Adrenal gland (tissue), 12 donors: ENCODE measurements around the gene FYN. TPM values are rescaled to one million over a fixed set of nuclear protein-coding genes. Genes with fewer than 3 reads are reported as not detected.

ENCODE experiments used
- DNase-seq, 7 donors: peaks; one replicate each; pipeline ENCODE4 v3.0.0-alpha.2; 2019 to 2020
- H3K27ac ChIP-seq, 5 donors: fragments of 200-600 bp; sonication (generic) in 4 of 5; 1 replicate in 3 of 5; 2 replicates in 2 of 5; pipeline versions ENCODE4 v1.5.1 to v1.8.0; 2016 to 2020; ENCODE audit warnings: mild to moderate bottlenecking in 1 of 5
- H3K27me3 ChIP-seq: fragments of 200-600 bp; 2 replicates; pipeline ENCODE4 v1.8.0; 2021
- H3K36me3 ChIP-seq, 2 donors: fragments of 200-600 bp; replicated peaks in 1 of 2; 1 replicate in 1 of 2; 2 replicates in 1 of 2; pipeline versions ENCODE4 v1.5.1 to v1.8.0; 2018 to 2022
- H3K4me1 ChIP-seq, 2 donors: fragments of 200-600 bp; replicated peaks in 1 of 2; 1 replicate in 1 of 2; 2 replicates in 1 of 2; pipeline versions ENCODE4 v1.5.1 to v1.8.0; 2018 to 2021
- H3K4me3 ChIP-seq, 4 donors: fragments of 200-600 bp; sonication (generic) in 3 of 4; one replicate each; pipeline ENCODE4 v1.5.1; 2016 to 2018
- H3K9me3 ChIP-seq, 3 donors: fragments of 200-600 bp; sonication (generic) in 1 of 3; replicated peaks in 1 of 3; 1 replicate in 2 of 3; 2 replicates in 1 of 3; pipeline versions ENCODE4 v1.5.1 to v1.8.0; 2016 to 2021
- CTCF ChIP-seq, 6 experiments: fragments of 450-650 bp in 4 of 6; fragments of 200-600 bp in 2 of 6; sonication (generic) in 1 of 6; IDR thresholded peaks; 1 replicate in 5 of 6; 2 replicates in 1 of 6; pipeline versions ENCODE4 v1.5.1 to v1.8.0; 2016 to 2021; ENCODE audit warnings: antibody characterized with exemption in 6 of 6, mild to moderate bottlenecking in 2 of 6, moderate library complexity in 1 of 6
- POLR2A ChIP-seq, 2 donors: fragments of 450-650 bp; IDR thresholded peaks; one replicate each; pipeline ENCODE4 v1.6.1; 2017; ENCODE audit warnings: antibody characterized with exemption in 2 of 2, mild to moderate bottlenecking in 2 of 2, moderate library complexity in 1 of 2
- WGBS, 4 donors: extraction: QIAGEN DNeasy Blood & Tissue Kit in 2 of 4; methylation state at CpG; one replicate each; pipeline versions ENCODE4 v1.1.5 to v1.1.7; 2013 to 2017; 5-methylcytosine and 5-hydroxymethylcytosine counted together
- intact Hi-C, 2 donors: fragments of 100-400 bp; cut with DNase I; formaldehyde crosslinking; loops; one replicate each; pipeline versions ENCODE4 v1.14.1 to v1.15.0; 2022 to 2023
- polyA plus RNA-seq, 3 donors: library from polyadenylated mRNA; stranded (reverse); fragments of 200-250 nt in 2 of 3; fragments of 350-450 nt in 1 of 3; fragmentation: Illumina TruSeq in 1 of 3; extraction: RNeasy Lipid Tissue Mini Kit (QIAGEN cat#74804) in 1 of 3; gene quantifications; one replicate each; pipeline ENCODE4 v1.2.3, GENCODE V29; 2013 to 2014
- total RNA-seq, 9 donors: library from RNA; depleted of rRNA in 4 of 9; stranded (reverse); fragments of >200 nt in 4 of 9; fragments of 120-200 nt in 1 of 9; fragmentation: NEBNext Ultra II Directional in 1 of 9; extraction: Animal tissue kit (Norgen Biotek cat#: 25700) in 1 of 9; gene quantifications; one replicate each; pipeline versions ENCODE4 v1.1.0 to v1.2.4, GENCODE V29; 2013 to 2023
- donor health status: healthy with polysubstance abuse.
- donor health status: Bipolar disorder and iron deficiency.
- donor health status: DM: yes; HTN: yes; CAD: no.
- donor health status: DM: no; HTN: no; CAD: no.
- donor health status: DM: no; HTN: no; CAD: no.
- donor health status: DM: yes; HTN: yes; CAD: no.

FYN gene
- total and polyA plus RNA-seq, 12 donors, result 10.7 to 36.5 (median 19.8) TPM

GRCh38 chr6:111711984-111712752, 161.1 kb downstream of the FYN start:
- Histone ChIP-seq H3K27ac (no peak overlapping the region), H3K36me3 (no peaks in the 10 kb centered on the region), H3K4me3 (no peak overlapping the region), H3K27me3 (no peaks in the 10 kb centered on the region), H3K9me3 (no peaks in the 10 kb centered on the region), H3K4me1 (peaks cover 3 to 8% of the 10 kb centered on the region in 2 donors)
- no peak for TF ChIP-seq POLR2A (IDR thresholded peaks at IDR 0.05)
- TF ChIP-seq CTCF (IDR thresholded peaks at IDR 0.05), result no peak
- peak in 1 of 7 donors; percentile 17 for DNase-seq
- intact Hi-C loops, result loop anchor here (5.0 to 10.0 kb wide), 2 partner anchors 163 to 285 kb away; partner anchors contain the start of gene FYN (in 1 of the 2)
- 74 to 87% (median 85%) methylated on average over 13 of the region's 13 CpGs for WGBS, 4 donors

- Histone ChIP-seq H3K9me3 (no peaks in the 10 kb centered on the region), H3K36me3 (no peaks in the 10 kb centered on the region), H3K27me3 (no peaks in the 10 kb centered on the region), H3K4me1 (peaks cover 3 to 8% of the 10 kb centered on the region in 2 donors), H3K27ac (no peak overlapping the region), H3K4me3 (no peak overlapping the region)
- TF ChIP-seq POLR2A (IDR thresholded peaks at IDR 0.05), result no peak
- no peak for TF ChIP-seq CTCF (IDR thresholded peaks at IDR 0.05)
- peak in 1 of 7 donors; percentile 69 for DNase-seq
- intact Hi-C loops, result loop anchor here (5.0 to 10.0 kb wide), 2 partner anchors 163 to 286 kb away; partner anchors contain the start of gene FYN (in 1 of the 2)
- WGBS, 4 donors, result 59 to 73% (median 69%) methylated on average over 5 to 7 of the region's 7 CpGs
These were observed 161.8 kb downstream of the FYN start for GRCh38 chr6:111711476-111711875.

- intact Hi-C loops, result loop anchor here (5.0 to 10.0 kb wide), 2 partner anchors 164 to 286 kb away; partner anchors contain the start of gene FYN (in 1 of the 2)
- H3K27ac ChIP-seq, result no peak overlapping the region
These were observed 162.3 kb downstream of the FYN start for GRCh38 chr6:111710911-111711310.

More at GRCh38 chr6:111710911-111711310, 162.3 kb downstream of the FYN start:
- Histone ChIP-seq H3K9me3 (no peaks in the 10 kb centered on the region), H3K27me3 (no peaks in the 10 kb centered on the region), H3K36me3 (no peaks in the 10 kb centered on the region), H3K4me1 (peaks cover 3 to 8% of the 10 kb centered on the region in 2 donors), H3K4me3 (no peak overlapping the region)
- WGBS, 4 donors, result 61 to 69% (median 64%) methylated on average over 4 of the region's 4 CpGs
- TF ChIP-seq CTCF (IDR thresholded peaks at IDR 0.05) (no peak), POLR2A (IDR thresholded peaks at IDR 0.05) (no peak)
- DNase-seq, result no peak
